Common myeloid progenitor, CD34-positive (primary cell): ENCODE measurements around the gene GIGYF1.
"Not testable (repeated sequence)": the region's sequence is repeated elsewhere in the genome, so short reads cannot be mapped to it uniquely, and the experiment has no call there.

Experiments used
- CTCF ChIA-PET: fragments of 350-600 bp; sonication (Branson Sonifier 250); formaldehyde crosslinking; loops from one replicate; lab custom pipeline; 2021; ENCODE audit warnings: antibody characterized with exemption; lab: Charles Lee
- POLR2A ChIA-PET: fragments of 350-600 bp; sonication (Branson Sonifier 250); formaldehyde crosslinking; loops from one replicate; lab custom pipeline; 2021; ENCODE audit warnings: antibody characterized with exemption; lab: Charles Lee
- DNase-seq, 3 donors: peaks; one replicate each; pipeline versions ENCODE4 v3.0.0 to v3.0.0-alpha.2; 2013
- H3K27ac ChIP-seq, 2 experiments: 1 replicate in 1 of 2; 2 replicates in 1 of 2; pipeline ENCODE4 v1.7.0; 2013; ENCODE audit warnings: inconsistent platforms in 2 of 2, low read length in 2 of 2, mild to moderate bottlenecking in 2 of 2, low read depth in 1 of 2, moderate library complexity in 1 of 2; ENCODE audit not compliant: severe bottlenecking in 2 of 2, insufficient read depth in 1 of 2, poor library complexity in 1 of 2
- H3K27me3 ChIP-seq, 5 experiments: replicated peaks in 2 of 5; 1 replicate in 3 of 5; 2 replicates in 2 of 5; pipeline versions ENCODE4 v1.6.1 to v1.7.0; 2013; ENCODE audit warnings: low read length in 4 of 5, mild to moderate bottlenecking in 2 of 5, moderate library complexity in 2 of 5, inconsistent platforms in 1 of 5; ENCODE audit not compliant: insufficient read depth in 5 of 5, control insufficient read depth in 4 of 5
- H3K36me3 ChIP-seq, 4 experiments: 1 replicate in 2 of 4; 2 replicates in 2 of 4; pipeline versions ENCODE4 v1.6.1 to v1.7.0; 2013; ENCODE audit warnings: low read length in 3 of 4, control low read depth in 1 of 4, mild to moderate bottlenecking in 1 of 4; ENCODE audit not compliant: control insufficient read depth in 4 of 4, insufficient read depth in 4 of 4
- H3K4me1 ChIP-seq, 4 experiments: 1 replicate in 3 of 4; 2 replicates in 1 of 4; pipeline versions ENCODE4 v1.6.1 to v1.7.1; 2013; ENCODE audit warnings: low read length in 3 of 4, mild to moderate bottlenecking in 3 of 4, control low read depth in 1 of 4, inconsistent platforms in 1 of 4, moderate library complexity in 1 of 4; ENCODE audit not compliant: control insufficient read depth in 4 of 4, insufficient read depth in 4 of 4; ENCODE audit errors: control extremely low read depth in 1 of 4
- H3K4me3 ChIP-seq, 7 experiments: 1 replicate in 4 of 7; 2 replicates in 3 of 7; pipeline versions ENCODE4 v1.5.1 to v1.7.0; 2013; ENCODE audit warnings: mild to moderate bottlenecking in 7 of 7, low read length in 6 of 7, moderate library complexity in 6 of 7, inconsistent platforms in 2 of 7, low read depth in 2 of 7, control low read depth in 1 of 7; ENCODE audit not compliant: insufficient read depth in 4 of 7, control insufficient read depth in 1 of 7; ENCODE audit errors: extremely low read depth in 1 of 7
- H3K9me3 ChIP-seq, 5 experiments: 1 replicate in 4 of 5; 2 replicates in 1 of 5; pipeline versions ENCODE4 v1.6.1 to v1.7.1; 2013; ENCODE audit warnings: low read length in 4 of 5, mild to moderate bottlenecking in 2 of 5, inconsistent platforms in 1 of 5, low read depth in 1 of 5, moderate library complexity in 1 of 5; ENCODE audit not compliant: control insufficient read depth in 4 of 5, insufficient read depth in 2 of 5; ENCODE audit errors: control extremely low read depth in 1 of 5
- whole genome bisulfite sequencing: methylation state at CpG from one replicate; pipeline ENCODE4 v1.1.5; 2013; ENCODE audit not compliant: insufficient coverage; 5-methylcytosine and 5-hydroxymethylcytosine counted together

GIGYF1 gene

DNA sequence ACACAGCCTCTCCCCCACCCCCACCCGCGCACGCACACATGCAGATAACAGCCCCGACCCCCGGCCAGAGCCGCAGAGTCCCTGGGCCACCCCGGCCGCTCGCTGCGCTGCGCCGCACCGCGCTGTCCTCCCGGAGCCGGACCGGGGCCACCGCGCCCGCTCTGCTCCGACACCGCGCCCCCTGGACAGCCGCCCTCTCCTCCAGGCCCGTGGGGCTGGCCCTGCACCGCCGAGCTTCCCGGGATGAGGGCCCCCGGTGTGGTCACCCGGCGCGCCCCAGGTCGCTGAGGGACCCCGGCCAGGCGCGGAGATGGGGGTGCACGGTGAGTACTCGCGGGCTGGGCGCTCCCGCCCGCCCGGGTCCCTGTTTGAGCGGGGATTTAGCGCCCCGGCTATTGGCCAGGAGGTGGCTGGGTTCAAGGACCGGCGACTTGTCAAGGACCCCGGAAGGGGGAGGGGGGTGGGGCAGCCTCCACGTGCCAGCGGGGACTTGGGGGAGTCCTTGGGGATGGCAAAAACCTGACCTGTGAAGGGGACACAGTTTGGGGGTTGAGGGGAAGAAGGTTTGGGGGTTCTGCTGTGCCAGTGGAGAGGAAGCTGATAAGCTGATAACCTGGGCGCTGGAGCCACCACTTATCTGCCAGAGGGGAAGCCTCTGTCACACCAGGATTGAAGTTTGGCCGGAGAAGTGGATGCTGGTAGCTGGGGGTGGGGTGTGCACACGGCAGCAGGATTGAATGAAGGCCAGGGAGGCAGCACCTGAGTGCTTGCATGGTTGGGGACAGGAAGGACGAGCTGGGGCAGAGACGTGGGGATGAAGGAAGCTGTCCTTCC is 26.8 kb upstream of the GIGYF1 start:
- Histone ChIP-seq H3K4me1 (peaks cover 0 to 14% (median 8%) of the 10 kb centered on the region in 4 experiments), H3K27ac (no peak overlapping the region), H3K4me3 (peak overlapping the region in 2 of 7 experiments; percentile 51 to 60), H3K36me3 (no peaks in the 10 kb centered on the region), H3K9me3 (peaks cover 0 to 13% (median 4%) of the 10 kb centered on the region in 5 experiments), H3K27me3 (peaks cover 0 to 50% (median 29%) of the 10 kb centered on the region in 5 experiments)
- ChIA-PET CTCF (interaction anchor here (0.7 to 4.0 kb wide), 9 partner anchors 8 to 131 kb away, joined by 3 to 18 read pairs (median 3); partner anchors contain the start of genes POP7 and SLC12A9), POLR2A (no interaction called here)
- 3% methylated on average over 47 of the region's 56 CpGs for WGBS
- DNase-seq: no peak

DNA sequence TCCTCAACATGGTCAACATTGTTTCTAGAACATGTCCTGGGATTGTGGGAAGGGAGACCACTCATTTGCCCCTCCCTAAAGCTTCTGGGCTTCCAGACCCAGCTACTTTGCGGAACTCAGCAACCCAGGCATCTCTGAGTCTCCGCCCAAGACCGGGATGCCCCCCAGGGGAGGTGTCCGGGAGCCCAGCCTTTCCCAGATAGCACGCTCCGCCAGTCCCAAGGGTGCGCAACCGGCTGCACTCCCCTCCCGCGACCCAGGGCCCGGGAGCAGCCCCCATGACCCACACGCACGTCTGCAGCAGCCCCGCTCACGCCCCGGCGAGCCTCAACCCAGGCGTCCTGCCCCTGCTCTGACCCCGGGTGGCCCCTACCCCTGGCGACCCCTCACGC is 26.2 kb upstream of the GIGYF1 start, which contains the start of gene EPO:
EPO (plus strand) TSS at position 190 of the 392 bp plus-strand sequence. CDS start 513 bp downstream, outside the sequence.
- no peak within 1 kb of the TSS for H3K27ac ChIP-seq
- peaks cover 0 to 45% (median 29%) of the 10 kb centered on the region in 5 experiments for H3K27me3 ChIP-seq
- DNase-seq: no peak
- peaks cover 0 to 13% (median 4%) of the 10 kb centered on the region in 5 experiments for H3K9me3 ChIP-seq
- WGBS: 0% methylated on average over 11 of the region's 21 CpGs
- peak within 1 kb of the TSS in 4 of 7 experiments; percentile 26 to 60 (median 54) for H3K4me3 ChIP-seq
- H3K4me1 ChIP-seq: peaks cover 0 to 14% (median 8%) of the 10 kb centered on the region in 4 experiments
- H3K36me3 ChIP-seq: no peaks in the 10 kb centered on the region
- ChIA-PET CTCF (interaction anchor here (0.7 to 4.0 kb wide), 7 partner anchors 9 to 132 kb away, joined by 3 to 18 read pairs (median 3); partner anchors contain the start of genes POP7 and SLC12A9), POLR2A (no interaction called here)

DNA sequence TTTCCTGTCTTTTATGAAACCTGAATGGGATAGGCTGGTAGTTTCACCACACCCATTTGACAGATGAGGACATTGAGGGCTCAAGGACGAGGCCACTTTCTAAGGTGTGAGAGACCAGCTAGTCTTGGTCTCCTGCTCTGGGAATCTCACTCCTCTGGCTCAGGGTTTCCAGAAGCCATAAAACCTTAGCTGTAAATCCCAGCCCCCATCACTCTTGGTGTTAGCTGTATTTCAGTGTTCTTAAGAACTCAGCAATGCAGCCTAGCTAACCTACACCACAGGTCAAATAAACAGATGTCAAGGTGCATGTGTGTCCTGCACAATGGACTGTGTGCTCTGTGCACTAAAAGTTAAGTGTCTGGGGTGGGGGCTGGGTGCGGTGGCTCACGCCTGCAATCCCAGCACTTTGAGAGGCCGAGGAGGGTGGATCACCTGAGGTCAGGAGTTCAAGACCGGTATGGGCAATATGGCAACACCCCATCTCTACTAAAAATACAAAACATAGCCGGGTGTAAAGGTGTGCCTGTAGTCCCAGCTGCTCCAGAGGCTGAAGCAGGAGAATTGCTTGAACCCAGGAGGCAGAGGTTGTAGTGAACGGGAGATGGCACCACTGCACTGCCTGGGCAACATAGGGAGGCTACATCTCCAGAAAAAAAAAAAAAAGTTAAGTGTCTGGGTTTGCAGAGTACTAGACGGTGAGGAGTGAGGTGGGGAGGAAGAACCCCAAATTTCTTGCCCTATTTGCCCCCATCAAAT is 25.7 kb upstream of the GIGYF1 start:
- H3K27me3 ChIP-seq: peaks cover 0 to 45% (median 29%) of the 10 kb centered on the region in 5 experiments

DNA sequence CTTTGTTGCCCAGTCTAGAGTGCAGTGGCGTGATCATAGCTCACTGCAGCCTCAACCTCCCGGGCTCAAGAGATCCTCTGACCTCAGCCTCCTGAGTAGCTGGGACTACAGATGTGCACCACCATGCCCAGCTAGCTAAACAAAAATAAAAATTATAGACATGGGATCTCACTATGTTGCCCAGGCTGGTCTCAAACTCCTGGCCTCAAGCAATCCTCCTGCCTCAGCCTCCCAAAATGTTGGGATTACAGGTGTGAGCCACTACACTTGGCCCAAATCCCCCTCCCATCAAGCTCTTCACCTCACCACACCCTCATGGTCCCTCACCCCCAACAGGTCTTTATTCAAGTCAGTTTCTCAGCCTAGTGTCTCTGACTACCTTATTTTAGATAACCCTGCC is 23.0 kb upstream of the GIGYF1 start:
- Histone ChIP-seq H3K4me1 (peaks cover 0 to 14% (median 8%) of the 10 kb centered on the region in 4 experiments), H3K27me3 (peaks cover 0 to 37% (median 18%) of the 10 kb centered on the region in 5 experiments), H3K9me3 (peaks cover 0 to 13% (median 4%) of the 10 kb centered on the region in 5 experiments)
- WGBS: 100% methylated on average over 2 of the region's 2 CpGs
- H3K27ac ChIP-seq, H3K4me3 ChIP-seq, H3K36me3 ChIP-seq, DNase-seq, POLR2A ChIA-PET: not testable (repeated sequence)
- CTCF ChIA-PET: interaction anchor here (0.6 to 1.7 kb wide), 3 partner anchors 9 to 25 kb away, joined by 3 to 4 read pairs (median 3); no protein-coding TSS in a partner anchor

More for the DNA sequence above, 25.7 kb upstream of the GIGYF1 start:
- H3K9me3 ChIP-seq: peaks cover 0 to 13% (median 4%) of the 10 kb centered on the region in 5 experiments
- no peaks in the 10 kb centered on the region for H3K36me3 ChIP-seq
- peak overlapping the region in 3 of 7 experiments; percentile 51 to 60 (median 56) for H3K4me3 ChIP-seq
- POLR2A ChIA-PET: no interaction called here
- DNase-seq: peak; percentile 31 to 68 (median 65)
- CTCF ChIA-PET: interaction anchor here (0.6 to 4.0 kb wide), 8 partner anchors 9 to 133 kb away, joined by 3 to 18 read pairs (median 3); partner anchors contain the start of genes POP7 and SLC12A9
- H3K27ac ChIP-seq: no peak overlapping the region
- WGBS: 24% methylated on average over 2 of the region's 8 CpGs
- peaks cover 0 to 14% (median 8%) of the 10 kb centered on the region in 4 experiments for H3K4me1 ChIP-seq

DNA sequence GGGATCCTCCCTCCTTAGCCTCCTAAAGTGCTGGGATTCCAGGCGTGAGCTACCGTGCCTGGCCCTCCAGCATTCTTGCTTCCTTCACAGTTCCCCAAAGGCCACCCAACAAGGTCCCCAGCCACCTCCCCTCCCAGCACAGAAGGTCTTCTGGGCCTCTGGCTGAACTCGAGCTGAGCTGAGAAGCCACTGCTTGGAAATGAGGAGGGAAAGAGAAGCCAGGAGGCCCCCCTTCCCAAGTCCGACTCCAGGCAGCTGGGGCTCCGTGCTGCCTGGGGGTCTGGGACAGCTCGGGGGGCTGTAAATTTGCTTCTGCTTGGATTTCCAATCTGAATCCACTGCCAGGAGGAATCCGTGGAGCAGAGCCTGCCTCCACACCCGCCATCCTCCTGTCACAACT is 20.7 kb upstream of the GIGYF1 start:
- no peak overlapping the region for H3K27ac ChIP-seq
- peaks cover 0 to 12% (median 4%) of the 10 kb centered on the region in 5 experiments for H3K9me3 ChIP-seq
- H3K27me3 ChIP-seq: peaks cover 0 to 14% (median 4%) of the 10 kb centered on the region in 5 experiments
- H3K4me3 ChIP-seq: no peak overlapping the region
- DNase-seq: no peak
- H3K4me1 ChIP-seq: no peaks in the 10 kb centered on the region
- ChIA-PET POLR2A (interaction anchor here (0.5 kb wide), 1 partner anchor 564 kb away, joined by 3 read pairs; no protein-coding TSS in a partner anchor), CTCF (interaction anchor here (1.1 to 1.2 kb wide), 2 partner anchors 9 to 16 kb away, joined by 3 to 4 read pairs; partner anchors contain the start of gene POP7)
- no peaks in the 10 kb centered on the region for H3K36me3 ChIP-seq
- 93% methylated on average over 5 of the region's 8 CpGs for WGBS

DNA sequence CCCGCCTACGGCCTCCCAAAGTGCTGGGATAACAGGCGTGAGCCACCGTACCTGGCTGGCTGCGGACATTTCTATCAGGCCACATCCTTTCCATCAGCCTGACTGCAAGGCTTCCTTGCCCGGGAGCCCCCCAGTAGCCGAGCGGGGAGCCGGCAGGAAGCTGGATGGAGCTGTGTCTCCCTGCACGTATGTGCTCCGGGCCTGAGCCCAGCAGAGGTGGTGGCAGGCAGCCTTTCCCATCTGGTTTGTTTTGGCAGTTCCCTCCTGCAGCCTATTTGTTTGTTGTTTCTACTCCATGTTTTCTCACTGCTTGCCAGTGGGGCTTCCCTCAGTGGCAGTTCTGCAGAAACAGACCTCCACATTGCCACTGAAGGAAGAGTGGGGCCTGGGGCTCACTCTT is 17.3 kb upstream of the GIGYF1 start:
- CTCF ChIA-PET: interaction anchor here (0.7 to 2.5 kb wide), 4 partner anchors 14 to 139 kb away, joined by 3 to 11 read pairs (median 3); no protein-coding TSS in a partner anchor
- H3K4me1 ChIP-seq: peaks cover 0 to 12% (median 8%) of the 10 kb centered on the region in 4 experiments
- DNase-seq: no peak
- no peaks in the 10 kb centered on the region for H3K9me3 ChIP-seq
- POLR2A ChIA-PET: no interaction called here
- peaks cover 0 to 11% (median 1%) of the 10 kb centered on the region in 4 experiments for H3K36me3 ChIP-seq
- H3K4me3 ChIP-seq: no peak overlapping the region
- no peaks in the 10 kb centered on the region for H3K27me3 ChIP-seq
- 94% methylated on average over 11 of the region's 11 CpGs for WGBS
- no peak overlapping the region for H3K27ac ChIP-seq
